K562 (cell line): Measurements from ENCODE around the gene FKBP8. TPM values are rescaled to one million over a fixed set of nuclear protein-coding genes. Genes with fewer than 3 reads are reported as not detected.
A peak's percentile ranks its signal among the peaks of the same experiment; 100 is the strongest.

ENCODE experiments used
- BHLHE40 ChIP-seq: IDR thresholded peaks from 2 replicates; pipeline ENCODE4 v1.6.1; 2011; ENCODE audit warnings: low read length, improper control_type of control experiment
- BMI1 ChIP-seq: fragments of 150-350 bp; IDR thresholded peaks from 2 replicates; pipeline ENCODE4 v1.6.1; 2014; ENCODE audit warnings: low read length
- CREM ChIP-seq: IDR thresholded peaks from 2 replicates; pipeline ENCODE4 v1.6.1; 2014; ENCODE audit warnings: antibody characterized with exemption, low read depth
- FOSL1 ChIP-seq: fragments of 200-800 bp; sonication (Bioruptor generic); conservative IDR thresholded peaks from 2 replicates; pipeline ENCODE4 v1.6.1; 2016; ENCODE audit warnings: missing genetic modification characterization, missing compliant biosample characterization
- GABPA ChIP-seq: fragments of 200-800 bp; sonication (Bioruptor generic); conservative IDR thresholded peaks from 2 replicates; pipeline ENCODE4 v1.6.1; 2016; ENCODE audit warnings: low read depth, missing genetic modification characterization, missing compliant biosample characterization
- IRF9 ChIP-seq: fragments of 450-650 bp; IDR thresholded peaks from 2 replicates; pipeline ENCODE4 v1.6.1; 2016; ENCODE audit warnings: missing biosample characterization, missing genetic modification characterization
- KDM2B ChIP-seq: fragments of 250-450 bp; sonication (Bioruptor Pico); IDR thresholded peaks from 2 replicates; pipeline ENCODE4 v1.8.0; 2021; ENCODE audit warnings: mild to moderate bottlenecking, moderate library complexity
- MCM7 ChIP-seq, 2 experiments: fragments of 450-650 bp; IDR thresholded peaks; 2 replicates each; pipeline ENCODE4 v1.6.1; 2016 to 2018
- MYNN ChIP-seq, 2 experiments: sonication (generic); formaldehyde crosslinking in 1 of 2; IDR thresholded peaks; 2 replicates each; pipeline versions ENCODE4 v1.5.0 to v1.6.1; 2016 to 2020; ENCODE audit warnings: antibody characterized with exemption in 1 of 2, missing genetic modification reagents in 1 of 2
- NR2C1 ChIP-seq, 2 experiments: fragments of 450-650 bp; IDR thresholded peaks; 2 replicates each; pipeline ENCODE4 v1.6.1; 2017; ENCODE audit warnings: mild to moderate bottlenecking in 2 of 2, antibody characterized with exemption in 1 of 2, inconsistent platforms in 1 of 2, missing compliant biosample characterization in 1 of 2, missing genetic modification characterization in 1 of 2
- POLR2AphosphoS2 ChIP-seq: IDR thresholded peaks from 2 replicates; pipeline ENCODE4 v1.6.1; 2012; ENCODE audit warnings: low read length, improper control_type of control experiment
- RFX1 ChIP-seq: fragments of 450-650 bp; IDR thresholded peaks from 2 replicates; pipeline ENCODE4 v1.6.1; 2016; ENCODE audit warnings: mild to moderate bottlenecking, moderate library complexity
- TCF7 ChIP-seq: sonication (generic); IDR thresholded peaks from 2 replicates; pipeline ENCODE4 v1.6.1; 2016; ENCODE audit warnings: antibody characterized with exemption, borderline replicate concordance
- ZBTB5 ChIP-seq: fragments of 450-650 bp; IDR thresholded peaks from 2 replicates; pipeline ENCODE4 v1.6.1; 2017; ENCODE audit warnings: antibody characterized with exemption
- polyA plus RNA-seq, 8 experiments: library from polyadenylated mRNA; depleted of rRNA in 4 of 8; stranded (reverse) in 5 of 8; unstranded in 3 of 8; fragments of >200 nt; fragmentation: Nextera tagmentation in 2 of 8; fragmentation: Illumina TruSeq in 1 of 8; extraction: Ambion mirVana in 2 of 8; extraction: Trizol in 1 of 8; gene quantifications; 2 replicates each; pipeline versions ENCODE4 v1.2.1 to v1.2.3, GENCODE V29; 2011 to 2014; ENCODE audit warnings: inconsistent platforms in 1 of 8, missing spikeins in 1 of 8
- total RNA-seq, 7 experiments: library from RNA; depleted of rRNA in 6 of 7; stranded (reverse); fragments of >200 nt in 6 of 7; fragmentation: Illumina TruSeq in 2 of 7; extraction: Trizol in 2 of 7; gene quantifications; 2 replicates each; pipeline versions ENCODE4 v1.2.1 to v1.2.3, GENCODE V29; 2011 to 2021; ENCODE audit warnings: low replicate concordance in 1 of 7
- TF ChIP-seq, protein P1 (sequence below): fragments of 250-450 bp; sonication (Bioruptor Pico); IDR thresholded peaks from 2 replicates; pipeline ENCODE4 v1.5.0; 2021; ENCODE audit warnings: mild to moderate bottlenecking, moderate library complexity
- TF ChIP-seq, protein P2 (sequence below): sonication (generic); formaldehyde crosslinking; IDR thresholded peaks from 2 replicates; pipeline ENCODE4 v1.8.0; 2022; ENCODE audit warnings: missing genetic modification reagents, mild to moderate bottlenecking, borderline replicate concordance
- TF ChIP-seq, protein P3 (sequence below): fragments of 250-450 bp; sonication (Bioruptor Pico); IDR thresholded peaks from 2 replicates; pipeline ENCODE4 v1.5.0; 2020; ENCODE audit warnings: mild to moderate bottlenecking

FKBP8 gene
- total and polyA plus RNA-seq, 9 of the 15 experiments (the other 6 are each of a cell fraction or from before 2014, with no cell fraction given) = 0.46 to 236 (median 104) TPM

- TF ChIP-seq, protein P1, sequence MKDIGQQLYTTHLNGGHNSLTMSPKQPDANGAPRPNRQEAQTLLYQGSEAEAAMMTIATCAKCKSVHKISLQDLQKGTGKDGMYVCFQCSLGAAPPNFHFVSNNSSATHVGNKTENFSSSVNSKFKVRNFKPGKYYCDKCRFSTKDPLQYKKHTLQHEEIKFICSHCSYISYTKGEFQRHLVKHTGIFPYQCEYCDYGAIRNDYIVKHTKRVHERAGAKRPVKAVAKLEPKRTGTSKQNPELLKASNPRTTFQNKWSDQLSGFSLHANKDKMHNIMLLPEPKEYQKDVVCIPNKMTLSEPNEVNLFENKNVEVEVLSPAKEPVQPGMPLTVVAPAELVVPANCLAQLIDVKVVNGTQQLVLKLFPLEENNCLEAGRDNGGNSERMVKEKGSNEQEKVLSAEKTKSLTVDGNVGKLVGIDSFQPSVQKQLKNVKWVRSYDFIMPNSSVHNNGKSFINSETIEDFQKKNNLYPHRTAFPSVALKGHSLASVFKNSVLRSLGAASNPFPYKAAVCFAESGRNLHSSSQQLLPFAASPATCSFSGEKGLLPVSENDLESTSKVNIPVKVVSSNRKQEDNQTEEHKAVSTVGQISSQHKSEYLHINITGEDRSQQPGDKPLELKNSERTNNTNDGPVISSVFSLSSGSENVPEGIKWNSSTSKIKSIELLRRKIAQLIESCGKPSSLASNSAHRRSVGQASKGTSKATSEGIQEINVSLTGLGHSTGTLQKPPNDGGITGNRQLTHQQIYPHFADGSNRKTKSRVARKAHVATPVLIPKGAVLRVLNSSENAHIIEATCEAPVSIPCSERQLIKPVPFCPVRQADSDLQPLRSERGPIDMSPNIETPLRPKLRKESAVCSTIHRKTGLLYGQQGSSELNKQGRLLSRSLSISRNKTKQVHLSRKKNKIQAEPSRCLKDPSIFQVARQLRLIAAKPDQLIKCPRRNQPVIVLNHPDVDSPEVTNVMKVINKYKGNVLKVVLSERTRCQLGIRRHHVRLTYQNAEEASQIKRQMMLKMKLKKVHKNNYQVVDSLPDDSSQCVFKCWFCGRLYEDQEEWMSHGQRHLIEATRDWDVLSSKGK = no peak
- TF ChIP-seq RFX1 (no peak), GABPA (no peak), BHLHE40 (peak; percentile 89), FOSL1 (tag) (no peak), CREM (peak; percentile 62; the same call in 1 of the 2 replicates), MCM7 (IDR thresholded peaks at IDR 0.05) (no peak), NR2C1 (IDR thresholded peaks at IDR 0.05) (no peak), NR2C1 (tag; IDR thresholded peaks at IDR 0.05) (no peak), IRF9 (no peak), MYNN (IDR thresholded peaks at IDR 0.05) (no peak), MYNN (CRISPR knock-in tag; IDR thresholded peaks at IDR 0.05) (no peak), BMI1 (no peak), ZBTB5 (no peak), POLR2AphosphoS2 (no peak), KDM2B (CRISPR knock-in tag) (peak; percentile 38; the same call in 1 of the 2 replicates), TCF7 (no peak)
- TF ChIP-seq, protein P2, sequence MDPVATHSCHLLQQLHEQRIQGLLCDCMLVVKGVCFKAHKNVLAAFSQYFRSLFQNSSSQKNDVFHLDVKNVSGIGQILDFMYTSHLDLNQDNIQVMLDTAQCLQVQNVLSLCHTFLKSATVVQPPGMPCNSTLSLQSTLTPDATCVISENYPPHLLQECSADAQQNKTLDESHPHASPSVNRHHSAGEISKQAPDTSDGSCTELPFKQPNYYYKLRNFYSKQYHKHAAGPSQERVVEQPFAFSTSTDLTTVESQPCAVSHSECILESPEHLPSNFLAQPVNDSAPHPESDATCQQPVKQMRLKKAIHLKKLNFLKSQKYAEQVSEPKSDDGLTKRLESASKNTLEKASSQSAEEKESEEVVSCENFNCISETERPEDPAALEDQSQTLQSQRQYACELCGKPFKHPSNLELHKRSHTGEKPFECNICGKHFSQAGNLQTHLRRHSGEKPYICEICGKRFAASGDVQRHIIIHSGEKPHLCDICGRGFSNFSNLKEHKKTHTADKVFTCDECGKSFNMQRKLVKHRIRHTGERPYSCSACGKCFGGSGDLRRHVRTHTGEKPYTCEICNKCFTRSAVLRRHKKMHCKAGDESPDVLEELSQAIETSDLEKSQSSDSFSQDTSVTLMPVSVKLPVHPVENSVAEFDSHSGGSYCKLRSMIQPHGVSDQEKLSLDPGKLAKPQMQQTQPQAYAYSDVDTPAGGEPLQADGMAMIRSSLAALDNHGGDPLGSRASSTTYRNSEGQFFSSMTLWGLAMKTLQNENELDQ = no peak
- TF ChIP-seq, protein P3, sequence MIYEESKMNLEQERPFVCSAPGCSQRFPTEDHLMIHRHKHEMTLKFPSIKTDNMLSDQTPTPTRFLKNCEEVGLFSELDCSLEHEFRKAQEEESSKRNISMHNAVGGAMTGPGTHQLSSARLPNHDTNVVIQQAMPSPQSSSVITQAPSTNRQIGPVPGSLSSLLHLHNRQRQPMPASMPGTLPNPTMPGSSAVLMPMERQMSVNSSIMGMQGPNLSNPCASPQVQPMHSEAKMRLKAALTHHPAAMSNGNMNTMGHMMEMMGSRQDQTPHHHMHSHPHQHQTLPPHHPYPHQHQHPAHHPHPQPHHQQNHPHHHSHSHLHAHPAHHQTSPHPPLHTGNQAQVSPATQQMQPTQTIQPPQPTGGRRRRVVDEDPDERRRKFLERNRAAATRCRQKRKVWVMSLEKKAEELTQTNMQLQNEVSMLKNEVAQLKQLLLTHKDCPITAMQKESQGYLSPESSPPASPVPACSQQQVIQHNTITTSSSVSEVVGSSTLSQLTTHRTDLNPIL = no peak
These were observed 46.3 kb upstream of the FKBP8 start (continued) for GRCh38 chr19:18589380-18590272.
